ENCODE measurements around the gene MMEL1.

- TF ChIP-seq CTCF (IDR thresholded peaks at IDR 0.05; ENCODE audit: insufficient read depth, low read length) (no peak), POLR2AphosphoS5 (IDR thresholded peaks at IDR 0.05; ENCODE audit: low read depth) (no peak), REST (IDR thresholded peaks at IDR 0.05; ENCODE audit: insufficient replicate concordance, low read depth) (no peak)
Measured at GRCh38 chr1:2640626-2641025, 7.8 kb upstream of the MMEL1 start.
